Endothelial cell of umbilical vein (primary cell): ENCODE data around the gene CPED1. TPM values are rescaled to one million over a fixed set of nuclear protein-coding genes. Genes with fewer than 3 reads are reported as not detected.
"Not testable (repeated sequence)": the region's sequence is repeated elsewhere in the genome, so short reads cannot be mapped to it uniquely, and the experiment has no call there.

Source experiments
- BruUV-seq: library from RNA; stranded (reverse); fragments of 400-500 nt; replicated peaks from 2 replicates; lab custom pipeline; 2021; lab: Mats Ljungman, UMichigan
- CTCF ChIA-PET: fragments of 300-600, 350-600 bp; sonication (Branson Sonifier 250); formaldehyde crosslinking; loops from one replicate; lab custom pipeline; 2021; ENCODE audit warnings: antibody characterized with exemption, inconsistent platforms; lab: Charles Lee
- POLR2A ChIA-PET: fragments of 300-600, 350-600 bp; sonication (Branson Sonifier 250); formaldehyde crosslinking; loops from one replicate; lab custom pipeline; 2021; ENCODE audit warnings: antibody characterized with exemption, inconsistent platforms; lab: Charles Lee
- DNase-seq: peaks from one replicate; pipeline ENCODE4 v3.0.0-alpha.2; 2011; ENCODE audit warnings: low read depth, low spot score
- FAIRE-seq: peaks from 2 replicates; lab custom pipeline; 2011; peaks lifted over from hg19 to GRCh38; lab: Jason Lieb, UNC
- H2AFZ ChIP-seq: 2 replicates; pipeline ENCODE4 v1.6.0; 2012; ENCODE audit warnings: low read depth, low read length, control low read depth, inconsistent platforms
- H3K27ac ChIP-seq: 2 replicates; pipeline ENCODE4 v1.5.1; 2011; ENCODE audit warnings: low read depth, mild to moderate bottlenecking, control low read depth, low read length, moderate library complexity; ENCODE audit not compliant: insufficient read depth
- H3K27me3 ChIP-seq, 2 experiments: 2 replicates each; pipeline versions ENCODE4 v1.6.0 to v1.6.1; 2011; ENCODE audit warnings: low read length in 2 of 2, mixed read lengths in 1 of 2; ENCODE audit not compliant: control insufficient read depth in 2 of 2, insufficient read depth in 2 of 2
- H3K36me3 ChIP-seq, 2 experiments: 2 replicates in 1 of 2; 3 replicates in 1 of 2; pipeline ENCODE4 v1.5.1; 2011; ENCODE audit warnings: low read length in 2 of 2, mild to moderate bottlenecking in 1 of 2, moderate library complexity in 1 of 2; ENCODE audit not compliant: control insufficient read depth in 2 of 2, insufficient read depth in 2 of 2; ENCODE audit errors: extremely low read depth in 1 of 2
- H3K4me1 ChIP-seq: 3 replicates; pipeline ENCODE4 v1.5.1; 2011; ENCODE audit warnings: mild to moderate bottlenecking, low read length; ENCODE audit not compliant: control insufficient read depth, insufficient read depth; ENCODE audit errors: extremely low read depth
- H3K4me2 ChIP-seq: 2 replicates; pipeline ENCODE4 v1.6.1; 2011; ENCODE audit warnings: low read length, control low read depth, mixed read lengths; ENCODE audit not compliant: insufficient read depth
- H3K4me3 ChIP-seq, 3 experiments: fragments of 200-600 bp in 1 of 3; sonication (generic), shearing (Covaris generic) in 1 of 3; replicated peaks in 1 of 3; 2 replicates each; pipeline ENCODE4 v1.5.1; 2011 to 2016; ENCODE audit warnings: control low read depth in 3 of 3, low read length in 3 of 3, mild to moderate bottlenecking in 2 of 3, inconsistent platforms in 1 of 3, low read depth in 1 of 3, moderate library complexity in 1 of 3; ENCODE audit not compliant: insufficient read depth in 1 of 3
- H3K79me2 ChIP-seq: 2 replicates; pipeline ENCODE4 v1.6.0; 2012; ENCODE audit warnings: low read length, inconsistent platforms; ENCODE audit not compliant: control insufficient read depth, insufficient read depth
- H3K9ac ChIP-seq: replicated peaks from 2 replicates; pipeline ENCODE3; 2011; ENCODE audit warnings: low read length, control low read depth; ENCODE audit not compliant: insufficient read depth; ENCODE audit errors: extremely low read depth
- H3K9me1 ChIP-seq: replicated peaks from 3 replicates; pipeline ENCODE4 v1.6.0; 2011; ENCODE audit warnings: mild to moderate bottlenecking, low read length; ENCODE audit not compliant: control insufficient read depth, insufficient read depth; ENCODE audit errors: extremely low read depth
- H3K9me3 ChIP-seq: replicated peaks from 2 replicates; pipeline ENCODE4 v1.5.1; 2012; ENCODE audit warnings: low read length, inconsistent platforms; ENCODE audit not compliant: control insufficient read depth, insufficient read depth
- H4K20me1 ChIP-seq: replicated peaks from 2 replicates; pipeline ENCODE3; 2011; ENCODE audit warnings: mild to moderate bottlenecking, low read length; ENCODE audit not compliant: control insufficient read depth, insufficient read depth; ENCODE audit errors: extremely low read depth
- EZH2 ChIP-seq: IDR thresholded peaks from 2 replicates; pipeline ENCODE4 v1.6.1; 2012; ENCODE audit warnings: borderline replicate concordance, low read depth, mild to moderate bottlenecking, moderate library complexity, low read length, inconsistent platforms; ENCODE audit not compliant: severe bottlenecking
- FOS ChIP-seq: IDR thresholded peaks from 2 replicates; pipeline ENCODE4 v1.6.1; 2011; ENCODE audit warnings: mild to moderate bottlenecking, low read length, moderate library complexity, borderline replicate concordance; ENCODE audit not compliant: insufficient read depth
- GATA2 ChIP-seq: IDR thresholded peaks from 2 replicates; pipeline ENCODE4 v1.7.0; 2011; ENCODE audit warnings: low read depth, mild to moderate bottlenecking, moderate library complexity, mixed read lengths, low read length; ENCODE audit not compliant: insufficient read length, insufficient read depth
- JUN ChIP-seq: IDR thresholded peaks from 2 replicates; pipeline ENCODE4 v1.6.1; 2011; ENCODE audit warnings: borderline replicate concordance, low read depth; ENCODE audit not compliant: insufficient read length, insufficient read depth
- MYC ChIP-seq: IDR thresholded peaks from one replicate; pipeline ENCODE4 v1.6.1; 2011; ENCODE audit warnings: mild to moderate bottlenecking, low read depth, low read length
- POLR2A ChIP-seq: IDR thresholded peaks from 2 replicates; pipeline ENCODE4 v1.6.1; 2012; ENCODE audit warnings: low read depth, mild to moderate bottlenecking, control low read depth, low read length
- POLR2AphosphoS5 ChIP-seq: IDR thresholded peaks from 2 replicates; pipeline ENCODE4 v1.6.1; 2012; ENCODE audit warnings: low read depth, mild to moderate bottlenecking, control low read depth, low read length, moderate library complexity; ENCODE audit not compliant: insufficient read depth
- dilution Hi-C: fragments of 300-500 bp; cut with MboI; formaldehyde crosslinking; loops from one replicate; pipeline ENCODE4 v1.15.0; 2019; ENCODE audit warnings: low sequenced_read_pairs; ENCODE audit not compliant: extremely low pct_ligation_motif_present
- intact Hi-C: fragments of 100-400 bp; cut with micrococcal nuclease; formaldehyde crosslinking; loops from one replicate; pipeline ENCODE4 v1.10.0; 2022
- polyA plus RNA-seq, 4 experiments: library from polyadenylated mRNA; depleted of rRNA in 3 of 4; stranded (reverse) in 3 of 4; unstranded in 1 of 4; fragments of >200 nt; gene quantifications; 2 replicates each; pipeline versions ENCODE4 v1.2.1 to v1.2.3, GENCODE V29; 2011 to 2012; ENCODE audit warnings: missing spikeins in 1 of 4
- total RNA-seq: library from RNA; stranded (reverse); gene quantifications from 2 replicates; pipeline ENCODE4 v1.2.3, GENCODE V29; 2021
- TF ChIP-seq, protein P1 (sequence below): IDR thresholded peaks from 2 replicates; pipeline ENCODE4 v1.6.1; 2011; ENCODE audit not compliant: insufficient read depth, insufficient read length
- TF ChIP-seq, protein P2 (sequence below), 2 donors: IDR thresholded peaks; 1 replicate in 1 of 2; 2 replicates in 1 of 2; pipeline ENCODE4 v1.5.1; 2011; ENCODE audit warnings: low read length in 2 of 2, mild to moderate bottlenecking in 2 of 2, moderate library complexity in 2 of 2, control low read depth in 1 of 2, inconsistent platforms in 1 of 2, low read depth in 1 of 2; ENCODE audit not compliant: insufficient read depth in 1 of 2; ENCODE audit errors: extremely low read depth in 1 of 2

CPED1 gene
- total and polyA plus RNA-seq, 2 donors (not counting 3 experiments of a cell fraction or from before 2014, with no cell fraction given): 0.22 to 3.0 TPM

DNA sequence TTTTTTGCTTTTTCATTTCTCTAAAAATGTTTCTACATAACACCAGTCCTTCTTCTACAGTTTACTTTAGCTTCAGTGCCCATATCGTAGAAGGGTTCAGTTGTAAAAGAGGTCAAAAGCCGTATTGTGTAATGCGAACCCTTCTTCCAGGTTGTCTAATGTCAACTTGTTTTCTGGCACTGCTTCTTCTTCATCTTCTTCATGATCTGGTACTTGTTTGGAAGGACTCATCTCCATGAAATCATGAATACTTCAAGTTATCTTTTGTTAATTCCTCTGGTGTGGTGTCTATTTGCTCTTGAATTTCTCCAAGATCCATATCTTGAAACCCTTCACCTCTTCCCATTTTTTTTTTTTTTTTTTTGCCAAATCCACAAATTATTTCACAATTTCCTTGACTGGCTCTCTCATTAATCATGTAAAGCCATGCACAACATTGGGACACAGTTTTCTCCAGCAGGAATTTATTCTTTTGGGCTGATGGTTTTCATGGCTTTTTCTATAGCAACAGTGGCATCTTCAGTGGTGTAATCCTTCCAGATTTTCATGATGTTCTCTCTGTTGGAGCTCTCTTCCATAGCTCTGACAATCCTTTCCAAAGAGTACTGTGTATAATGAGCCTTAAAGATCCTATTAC lies 85.1 kb downstream of the CPED1 start:
- Histone ChIP-seq H3K9ac (no peak overlapping the region), H3K27me3 (no peaks in the 10 kb centered on the region), H3K4me2 (no peak overlapping the region), H3K27ac (no peak overlapping the region), H2AFZ (no peak overlapping the region), H3K4me1 (no peaks in the 10 kb centered on the region), H3K9me3 (no peaks in the 10 kb centered on the region), H3K36me3 (no peaks in the 10 kb centered on the region), H3K79me2 (no peaks in the 10 kb centered on the region), H3K9me1 (no peaks in the 10 kb centered on the region), H4K20me1 (no peaks in the 10 kb centered on the region), H3K4me3 (no peak overlapping the region)
- ChIA-PET CTCF (interaction anchor here (1.1 to 1.3 kb wide), 2 partner anchors 9 to 35 kb away, joined by 3 read pairs; no protein-coding TSS in a partner anchor), POLR2A (no interaction called here)
- intact Hi-C loops (no loop called here), dilution Hi-C loops (no loop called here)
- BruUV-seq: no TSS peak
- TF ChIP-seq, protein P1, sequence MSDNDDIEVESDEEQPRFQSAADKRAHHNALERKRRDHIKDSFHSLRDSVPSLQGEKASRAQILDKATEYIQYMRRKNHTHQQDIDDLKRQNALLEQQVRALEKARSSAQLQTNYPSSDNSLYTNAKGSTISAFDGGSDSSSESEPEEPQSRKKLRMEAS: no peak
- TF ChIP-seq POLR2AphosphoS5: no peak
- TF ChIP-seq GATA2: no peak
- TF ChIP-seq FOS: no peak
- TF ChIP-seq, protein P2, sequence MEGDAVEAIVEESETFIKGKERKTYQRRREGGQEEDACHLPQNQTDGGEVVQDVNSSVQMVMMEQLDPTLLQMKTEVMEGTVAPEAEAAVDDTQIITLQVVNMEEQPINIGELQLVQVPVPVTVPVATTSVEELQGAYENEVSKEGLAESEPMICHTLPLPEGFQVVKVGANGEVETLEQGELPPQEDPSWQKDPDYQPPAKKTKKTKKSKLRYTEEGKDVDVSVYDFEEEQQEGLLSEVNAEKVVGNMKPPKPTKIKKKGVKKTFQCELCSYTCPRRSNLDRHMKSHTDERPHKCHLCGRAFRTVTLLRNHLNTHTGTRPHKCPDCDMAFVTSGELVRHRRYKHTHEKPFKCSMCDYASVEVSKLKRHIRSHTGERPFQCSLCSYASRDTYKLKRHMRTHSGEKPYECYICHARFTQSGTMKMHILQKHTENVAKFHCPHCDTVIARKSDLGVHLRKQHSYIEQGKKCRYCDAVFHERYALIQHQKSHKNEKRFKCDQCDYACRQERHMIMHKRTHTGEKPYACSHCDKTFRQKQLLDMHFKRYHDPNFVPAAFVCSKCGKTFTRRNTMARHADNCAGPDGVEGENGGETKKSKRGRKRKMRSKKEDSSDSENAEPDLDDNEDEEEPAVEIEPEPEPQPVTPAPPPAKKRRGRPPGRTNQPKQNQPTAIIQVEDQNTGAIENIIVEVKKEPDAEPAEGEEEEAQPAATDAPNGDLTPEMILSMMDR (IDR thresholded peaks at IDR 0.05; ENCODE audit: extremely low read depth in 1 of 2, insufficient read depth in 1 of 2, low read depth in 1 of 2, low read length in 2 of 2): no peak
- TF ChIP-seq EZH2: no peak
- no peak for TF ChIP-seq JUN
- TF ChIP-seq MYC: no peak
- TF ChIP-seq POLR2A: no peak
- no peak for DNase-seq
- no peak for FAIRE-seq

DNA sequence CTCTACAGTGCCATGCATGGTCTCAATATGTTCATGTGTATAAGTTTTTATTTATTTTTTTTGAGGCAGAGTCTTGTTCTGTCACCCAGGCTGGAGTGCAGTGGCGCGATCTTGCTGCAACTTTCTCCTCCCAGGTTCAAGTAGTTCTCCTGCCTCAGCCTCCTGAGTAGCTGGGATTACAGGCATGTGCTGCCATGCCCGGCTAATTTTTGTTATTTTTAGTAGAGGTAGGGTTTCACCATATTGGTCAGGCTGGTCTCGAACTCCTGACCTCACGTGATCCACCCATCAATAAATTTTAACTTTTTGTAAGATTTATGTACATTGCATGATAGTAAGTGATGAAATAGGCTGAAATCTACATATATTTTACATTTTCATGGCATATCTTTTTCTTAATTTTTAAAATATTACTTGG lies 86.9 kb downstream of the CPED1 start:
- H3K27ac ChIP-seq, H3K4me1 ChIP-seq, H3K27me3 ChIP-seq, H3K4me2 ChIP-seq, BruUV-seq, H3K9me3 ChIP-seq, H4K20me1 ChIP-seq, H3K36me3 ChIP-seq, H3K79me2 ChIP-seq, POLR2A ChIA-PET, H3K4me3 ChIP-seq, intact Hi-C loops, H3K9ac ChIP-seq, FAIRE-seq, H2AFZ ChIP-seq, H3K9me1 ChIP-seq, DNase-seq: not testable (repeated sequence)
- dilution Hi-C loops: loop anchor here (25.0 kb wide), 1 partner anchor 88 kb away; the partner anchor contains the start of gene CPED1
- CTCF ChIA-PET: interaction anchor here (0.6 to 2.1 kb wide), 7 partner anchors 10 to 919 kb away, joined by 3 to 27 read pairs (median 8); partner anchors contain the start of gene CPED1
